ENCODE results near the gene MED19.
"Not testable (repeated sequence)": the region's sequence is repeated elsewhere in the genome, so short reads cannot be mapped to it uniquely, and the experiment has no call there.

The MED19 gene

DNA sequence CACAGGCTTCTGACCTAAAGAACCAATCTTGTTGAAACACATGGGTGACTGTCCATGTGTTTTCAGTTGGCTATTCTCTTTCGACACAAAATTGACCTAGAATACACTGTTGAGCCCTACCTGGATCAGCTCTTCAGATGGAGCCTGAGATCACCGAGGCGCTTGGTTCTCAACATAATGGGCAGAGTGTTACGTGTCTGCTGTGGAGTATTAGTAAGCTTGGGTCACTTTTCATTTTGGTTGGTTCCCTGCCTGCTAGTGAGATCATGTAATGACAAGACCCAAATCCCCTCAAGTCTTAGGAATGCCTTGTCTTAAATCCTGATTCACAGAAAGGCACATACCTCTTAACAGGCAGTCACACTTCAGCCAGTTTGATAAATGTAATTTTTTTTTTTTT is 8.7 kb downstream of the MED19 start:
- no peak for DNase-seq

DNA sequence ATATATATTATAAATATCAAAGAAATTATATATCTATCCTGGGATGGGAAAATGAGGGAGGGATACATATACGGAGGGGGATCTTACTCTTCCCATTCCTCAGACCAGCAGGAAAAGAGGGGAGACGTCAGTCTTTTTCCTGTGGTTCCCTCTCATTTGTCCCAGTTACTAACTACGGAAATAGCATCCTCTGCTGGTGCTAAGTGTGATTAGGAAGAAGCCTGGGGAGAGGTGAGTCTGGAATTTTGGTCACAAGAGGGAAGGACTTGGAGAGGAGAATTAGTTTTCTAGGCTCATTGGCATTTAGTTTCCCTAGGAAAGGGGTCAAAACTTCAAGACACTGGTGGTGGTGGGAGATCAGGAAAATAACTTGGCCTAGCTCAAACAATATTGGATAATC is 11.6 kb downstream of the MED19 start:
- no peak for DNase-seq

DNA sequence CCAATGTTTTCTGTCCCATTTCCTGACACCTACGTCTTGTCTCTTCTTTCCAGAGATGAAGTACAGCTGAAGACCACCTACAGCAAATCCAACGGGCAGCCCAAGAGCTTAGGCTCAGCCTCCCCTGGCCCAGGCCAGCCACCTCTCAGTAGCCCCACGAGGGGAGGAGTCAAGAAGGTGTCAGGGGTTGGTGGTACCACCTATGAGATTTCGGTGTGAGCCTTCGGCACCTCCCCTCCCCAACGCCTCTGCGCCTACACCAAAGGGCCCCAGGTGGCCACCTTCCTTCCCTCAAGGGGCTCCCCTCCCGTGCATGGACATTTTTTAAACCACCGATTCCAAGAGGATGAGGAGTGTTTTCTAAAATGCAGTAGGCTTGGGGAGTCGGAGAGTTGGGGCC is 12.2 kb downstream of the MED19 start:
- DNase-seq = no peak

- DNase-seq = no peak
These were observed 13.1 kb downstream of the MED19 start for GRCh38 chr11:57698843-57699365.

DNA sequence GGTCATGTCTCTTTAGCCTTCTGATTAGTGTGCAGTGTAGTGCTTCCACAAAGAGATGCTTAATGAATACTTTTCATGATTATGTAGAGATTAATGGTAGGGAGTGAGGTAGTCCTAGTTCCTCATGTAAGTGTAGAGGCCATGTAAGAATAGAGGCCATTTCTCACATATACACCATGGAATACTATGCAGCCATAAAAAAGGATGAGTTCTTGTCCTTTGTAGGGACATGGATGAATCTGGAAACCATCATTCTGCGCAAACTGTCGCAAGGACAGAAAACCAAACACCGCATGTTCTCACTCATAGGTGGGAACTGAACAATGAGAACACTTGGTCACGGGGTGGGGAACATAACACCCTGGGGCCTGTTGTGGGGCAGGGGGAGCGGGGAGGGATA is 21.5 kb downstream of the MED19 start:
- DNase-seq = not testable (repeated sequence)

DNA sequence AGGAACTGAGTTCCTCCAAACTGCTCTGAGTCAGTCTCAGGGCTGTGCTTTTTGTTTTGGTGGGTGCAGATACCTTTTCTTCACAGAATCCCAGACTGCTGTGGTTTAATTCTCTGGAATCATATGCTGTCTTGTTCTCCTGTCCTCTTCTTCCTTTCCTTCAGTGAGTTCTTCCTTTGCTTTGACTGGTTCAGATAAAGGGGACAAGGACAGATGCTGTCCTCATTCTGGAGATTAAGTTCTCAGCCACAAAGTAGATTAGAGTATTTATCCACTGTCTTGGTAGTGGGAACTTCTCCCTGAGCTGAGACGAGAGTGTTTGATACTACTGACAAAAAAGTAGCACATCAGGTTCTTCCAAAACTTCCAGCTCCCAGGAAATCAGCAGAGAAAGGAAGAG is 30.8 kb downstream of the MED19 start:
- no peak for DNase-seq

- DNase-seq = no peak
These were observed 31.5 kb downstream of the MED19 start for GRCh38 chr11:57680552-57680874.

GRCh38 chr11:57679396-57679795 is 32.6 kb downstream of the MED19 start:
- DNase-seq = no peak

DNA sequence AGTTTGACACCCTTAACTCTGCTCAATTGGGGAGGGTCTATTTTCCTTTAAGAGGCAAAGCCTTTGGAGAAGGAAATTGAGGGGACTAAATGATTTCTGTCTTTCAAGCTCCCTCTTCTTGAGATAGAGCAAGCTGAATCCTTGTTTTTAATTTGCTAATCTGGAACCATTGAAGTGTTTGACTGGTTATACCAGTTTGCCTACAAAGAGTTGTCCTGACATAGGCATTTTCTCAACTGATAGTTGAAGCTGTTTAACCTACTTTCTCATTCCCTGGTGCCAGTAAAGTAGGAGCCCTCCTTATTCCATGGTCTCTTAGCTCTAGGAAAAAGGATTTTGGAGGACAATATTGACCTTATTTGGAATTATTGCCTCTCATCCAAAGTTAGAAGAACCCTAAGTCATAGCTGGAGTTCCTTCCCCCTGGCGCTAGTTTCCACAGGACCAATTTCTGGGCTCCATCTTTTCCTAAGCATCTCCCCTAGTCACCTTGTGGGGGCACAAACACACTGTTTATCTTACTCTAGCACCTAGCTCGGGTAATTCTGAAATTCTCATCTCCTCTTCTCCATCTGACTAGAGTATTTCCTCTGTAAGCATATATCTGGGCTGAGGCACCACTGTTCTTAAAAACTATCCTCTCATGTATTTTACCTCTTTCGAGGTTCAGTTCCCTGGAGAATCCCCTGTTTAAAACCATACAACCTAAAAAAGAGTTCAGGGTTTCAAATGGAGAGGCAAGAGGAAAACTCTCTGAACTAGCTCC is 36.7 kb downstream of the MED19 start:
- no peak for DNase-seq

- DNase-seq = peak; percentile 10
These were observed 37.8 kb downstream of the MED19 start for GRCh38 chr11:57674251-57674650.

GRCh38 chr11:57668434-57668782 is 43.6 kb downstream of the MED19 start:
- DNase-seq = no peak

DNA sequence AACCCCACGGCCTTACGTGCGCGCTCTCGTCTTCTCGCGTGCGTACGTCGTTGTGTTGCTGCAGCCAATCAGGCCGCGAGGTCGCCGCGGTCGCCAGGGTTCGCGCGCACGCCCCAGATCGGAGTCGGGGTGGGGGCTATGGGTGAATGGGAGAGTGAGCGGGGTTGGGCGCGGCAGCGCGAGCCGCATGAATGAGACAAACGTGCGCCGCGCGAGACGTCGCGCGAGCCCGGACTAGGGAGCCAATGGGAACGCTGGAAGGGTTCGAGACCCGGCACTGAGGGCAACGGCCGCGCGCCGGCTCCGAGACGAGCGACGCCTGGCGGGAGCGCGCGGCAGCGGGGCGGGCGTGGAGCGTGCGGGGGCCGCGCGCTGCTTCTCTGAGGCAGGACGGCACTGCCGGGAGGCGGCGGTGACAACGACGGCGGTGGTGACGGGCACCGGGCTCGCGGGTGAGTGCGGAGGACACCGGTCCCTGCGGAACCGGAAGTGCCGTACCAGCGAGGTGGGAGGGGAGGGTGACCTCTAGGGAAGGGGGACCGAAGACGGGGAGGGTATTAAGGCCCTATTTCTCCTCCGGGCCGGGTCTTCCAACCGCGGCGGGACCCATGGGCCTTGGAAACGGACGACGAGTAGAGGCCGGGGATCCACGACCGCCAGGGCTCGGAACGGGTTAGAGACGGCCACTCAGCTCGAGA is 44.1 kb downstream of the MED19 start, which contains the start of gene ZDHHC5:
TSS of gene ZDHHC5 (plus strand) at position 379 of the 698 bp plus-strand sequence. CDS start 4,977 bp downstream, outside the sequence.
- DNase-seq = peak; percentile 97

- DNase-seq = peak; percentile 95
These were observed 44.8 kb downstream of the MED19 start for GRCh38 chr11:57667117-57667735.

GRCh38 chr11:57663975-57664374 is 48.0 kb downstream of the MED19 start:
- DNase-seq = no peak

DNA sequence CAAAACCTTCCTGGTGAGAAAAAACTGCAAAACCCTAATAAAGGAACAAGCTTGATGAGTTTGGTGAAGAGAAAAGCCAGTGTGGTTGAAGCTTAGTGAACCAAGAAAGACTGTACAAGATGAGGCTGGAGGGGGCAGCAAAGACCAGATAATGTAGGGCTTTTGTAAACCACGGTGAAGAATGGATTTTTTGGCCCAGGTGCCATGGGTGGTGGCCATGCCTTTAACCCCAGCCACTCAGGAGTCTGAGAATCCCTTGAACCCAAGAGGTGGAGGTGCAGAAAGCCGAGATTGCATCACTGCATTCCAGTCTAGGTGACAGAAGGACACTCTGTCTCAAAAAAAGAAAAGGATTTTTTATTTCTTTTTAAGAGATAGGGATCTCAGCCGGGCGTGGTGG is 49.1 kb downstream of the MED19 start:
- DNase-seq = no peak

DNA sequence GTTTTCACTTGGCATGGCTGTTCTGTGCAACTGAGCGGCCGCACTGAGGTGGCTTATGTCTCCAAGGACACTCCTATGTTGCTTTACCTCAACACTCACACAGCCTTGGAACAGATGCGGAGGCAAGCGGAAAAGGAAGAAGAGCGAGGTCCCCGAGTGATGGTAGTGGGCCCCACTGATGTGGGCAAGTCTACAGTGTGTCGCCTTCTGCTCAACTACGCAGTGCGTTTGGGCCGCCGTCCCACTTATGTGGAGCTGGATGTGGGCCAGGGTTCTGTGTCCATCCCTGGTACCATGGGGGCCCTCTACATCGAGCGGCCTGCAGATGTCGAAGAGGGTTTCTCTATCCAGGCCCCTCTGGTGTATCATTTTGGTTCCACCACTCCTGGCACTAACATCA is 52.3 kb downstream of the MED19 start:
- no peak for DNase-seq

- DNase-seq = no peak
These were observed 54.0 kb downstream of the MED19 start for GRCh38 chr11:57658023-57658361.

- peak; percentile 97 for DNase-seq
These were observed 54.6 kb downstream of the MED19 start, which contains the start of gene CLP1 for GRCh38 chr11:57657194-57658022. TSS of gene CLP1 (plus strand) at chr11:57657762. CDS start at chr11:57659477, 1,715 bp downstream.

GRCh38 chr11:57656885-57657193 is 55.2 kb downstream of the MED19 start:
- no peak for DNase-seq
